HL-60 (cell line): ENCODE results near the gene CXCL16.

ENCODE experiments used
- DNase-seq, 2 experiments: peaks; one replicate each; pipeline ENCODE4 v3.0.0-alpha.2; 2010 to 2020; ENCODE audit warnings: low read depth in 1 of 2, low spot score in 1 of 2
- H3K27ac ChIP-seq: fragments of 250-450 bp; sonication (Bioruptor Pico); replicated peaks from 2 replicates; pipeline ENCODE4 v1.5.1; 2020; ENCODE audit warnings: mild to moderate bottlenecking, moderate library complexity
- H3K27me3 ChIP-seq: fragments of 250-450 bp; sonication (Bioruptor Pico); 2 replicates; pipeline ENCODE4 v1.5.1; 2021; ENCODE audit warnings: mild to moderate bottlenecking, moderate library complexity; ENCODE audit not compliant: insufficient read depth, poor library complexity, severe bottlenecking
- H3K4me3 ChIP-seq: replicated peaks from 2 replicates; pipeline ENCODE4 v1.5.1; 2011; ENCODE audit warnings: mild to moderate bottlenecking, control low read depth, low read length; ENCODE audit not compliant: insufficient read depth
- CTCF ChIP-seq: IDR thresholded peaks from one replicate; pipeline ENCODE4 v1.5.1; 2011; ENCODE audit warnings: low read length, control low read depth, inconsistent platforms; ENCODE audit not compliant: insufficient read depth
- GABPA ChIP-seq: IDR thresholded peaks from 2 replicates; pipeline ENCODE4 v1.6.1; 2012; ENCODE audit warnings: low read depth
- POLR2AphosphoS5 ChIP-seq: IDR thresholded peaks from 2 replicates; pipeline ENCODE4 v1.6.1; 2012; ENCODE audit warnings: low read depth
- REST ChIP-seq: IDR thresholded peaks from 2 replicates; pipeline ENCODE4 v1.6.1; 2012; ENCODE audit warnings: low read depth; ENCODE audit not compliant: insufficient replicate concordance
- SPI1 ChIP-seq: IDR thresholded peaks from 2 replicates; pipeline ENCODE4 v1.6.1; 2012; ENCODE audit warnings: low read depth, mild to moderate bottlenecking, borderline replicate concordance

CXCL16 gene

GRCh38 chr17:4748686-4749085, 9.0 kb upstream of the CXCL16 start:
- TF ChIP-seq CTCF: no peak
- no peak for TF ChIP-seq SPI1
- TF ChIP-seq POLR2AphosphoS5: no peak
- no peak for TF ChIP-seq GABPA
- TF ChIP-seq REST: no peak
- DNase-seq: no peak
- no peak overlapping the region for H3K4me3 ChIP-seq
- no peak overlapping the region for H3K27ac ChIP-seq
- H3K27me3 ChIP-seq: no peaks in the 10 kb centered on the region

GRCh38 chr17:4747847-4748246, 8.1 kb upstream of the CXCL16 start:
- H3K27me3 ChIP-seq: no peaks in the 10 kb centered on the region
- H3K4me3 ChIP-seq: no peak overlapping the region
- DNase-seq: no peak
- TF ChIP-seq CTCF (no peak), SPI1 (no peak), POLR2AphosphoS5 (no peak), REST (no peak), GABPA (no peak)
- no peak overlapping the region for H3K27ac ChIP-seq

DNA sequence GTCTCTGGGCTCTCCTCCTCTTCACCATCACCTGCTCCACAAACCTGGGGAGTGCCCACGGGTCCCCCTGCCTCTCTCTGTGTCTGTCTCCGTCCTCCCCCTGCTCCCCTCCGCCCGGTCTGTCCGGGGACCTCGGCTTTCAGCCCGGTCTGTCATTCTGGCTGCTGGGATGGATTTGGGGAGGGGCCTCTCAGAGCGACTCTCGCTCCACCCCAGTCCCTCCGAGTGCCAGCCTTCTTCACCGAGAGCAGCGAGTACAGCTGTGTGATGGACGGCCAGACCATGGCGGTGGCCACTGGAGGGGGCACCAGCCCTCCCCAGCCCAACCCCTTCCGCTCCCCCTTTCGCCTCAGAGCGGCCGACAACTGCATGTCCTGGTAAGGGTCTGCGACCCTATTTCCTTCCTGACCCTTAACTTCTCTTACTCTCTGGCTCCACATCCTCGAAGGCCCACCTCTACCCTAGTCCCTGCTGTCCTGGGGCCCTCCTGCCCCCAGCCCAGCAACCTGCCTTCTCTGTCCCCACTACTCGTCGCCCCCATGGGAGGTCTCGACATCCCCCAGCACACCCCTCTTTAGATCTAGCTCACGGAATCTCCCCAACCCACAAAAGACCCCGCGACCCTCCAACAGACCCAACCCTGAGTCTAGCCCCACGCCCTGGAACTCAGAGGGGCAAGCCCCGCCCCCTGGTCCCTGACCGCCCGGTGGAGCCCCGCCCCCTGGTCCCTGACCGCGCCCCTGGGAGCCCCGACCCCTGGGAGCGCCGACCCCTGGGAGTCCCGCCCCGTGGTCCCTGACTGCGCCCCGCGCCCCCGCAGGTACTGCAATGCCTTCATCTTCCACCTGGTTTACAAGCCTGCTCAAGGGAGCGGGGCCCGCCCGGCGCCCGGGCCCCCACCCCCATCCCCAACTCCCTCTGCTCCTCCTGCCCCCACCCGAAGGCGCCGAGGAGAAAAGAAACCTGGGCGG, 5.6 kb upstream of the CXCL16 start:
- no peak overlapping the region for H3K27ac ChIP-seq
- no peak overlapping the region for H3K4me3 ChIP-seq
- TF ChIP-seq POLR2AphosphoS5: no peak
- no peak for TF ChIP-seq REST
- no peak for TF ChIP-seq GABPA
- no peak for TF ChIP-seq CTCF
- no peak for TF ChIP-seq SPI1
- H3K27me3 ChIP-seq: no peaks in the 10 kb centered on the region
- DNase-seq: no peak
